HL-60 (cell line): ENCODE measurements around the gene GRPEL2.

Experiments used
- DNase-seq, 2 experiments: peaks; one replicate each; pipeline ENCODE4 v3.0.0-alpha.2; 2010 to 2020; ENCODE audit warnings: low read depth in 1 of 2, low spot score in 1 of 2
- H3K27ac ChIP-seq: fragments of 250-450 bp; sonication (Bioruptor Pico); replicated peaks from 2 replicates; pipeline ENCODE4 v1.5.1; 2020; ENCODE audit warnings: mild to moderate bottlenecking, moderate library complexity
- H3K27me3 ChIP-seq: fragments of 250-450 bp; sonication (Bioruptor Pico); 2 replicates; pipeline ENCODE4 v1.5.1; 2021; ENCODE audit warnings: mild to moderate bottlenecking, moderate library complexity; ENCODE audit not compliant: insufficient read depth, poor library complexity, severe bottlenecking
- H3K4me3 ChIP-seq: replicated peaks from 2 replicates; pipeline ENCODE4 v1.5.1; 2011; ENCODE audit warnings: mild to moderate bottlenecking, control low read depth, low read length; ENCODE audit not compliant: insufficient read depth
- CTCF ChIP-seq: IDR thresholded peaks from one replicate; pipeline ENCODE4 v1.5.1; 2011; ENCODE audit warnings: low read length, control low read depth, inconsistent platforms; ENCODE audit not compliant: insufficient read depth
- GABPA ChIP-seq: IDR thresholded peaks from 2 replicates; pipeline ENCODE4 v1.6.1; 2012; ENCODE audit warnings: low read depth
- POLR2AphosphoS5 ChIP-seq: IDR thresholded peaks from 2 replicates; pipeline ENCODE4 v1.6.1; 2012; ENCODE audit warnings: low read depth
- REST ChIP-seq: IDR thresholded peaks from 2 replicates; pipeline ENCODE4 v1.6.1; 2012; ENCODE audit warnings: low read depth; ENCODE audit not compliant: insufficient replicate concordance
- SPI1 ChIP-seq: IDR thresholded peaks from 2 replicates; pipeline ENCODE4 v1.6.1; 2012; ENCODE audit warnings: low read depth, mild to moderate bottlenecking, borderline replicate concordance

The GRPEL2 gene

GRCh38 chr5:149381986-149382338, 36.7 kb downstream of the GRPEL2 start:
- TF ChIP-seq CTCF, result peak; percentile 98
- no peak for TF ChIP-seq SPI1
- Histone ChIP-seq H3K4me3 (no peak overlapping the region), H3K27ac (no peak overlapping the region), H3K27me3 (no peaks in the 10 kb centered on the region)
- peak; percentile 47 to 69 for DNase-seq

GRCh38 chr5:149382517-149383220, 37.4 kb downstream of the GRPEL2 start:
- no peak overlapping the region for H3K27ac ChIP-seq
- H3K4me3 ChIP-seq, result no peak overlapping the region
- DNase-seq, result no peak
- H3K27me3 ChIP-seq, result no peaks in the 10 kb centered on the region
- TF ChIP-seq CTCF, result no peak
- no peak for TF ChIP-seq REST
- no peak for TF ChIP-seq SPI1
- no peak for TF ChIP-seq GABPA
- no peak for TF ChIP-seq POLR2AphosphoS5

GRCh38 chr5:149383399-149383798, 38.1 kb downstream of the GRPEL2 start:
- TF ChIP-seq GABPA (no peak), REST (no peak), SPI1 (no peak), POLR2AphosphoS5 (no peak), CTCF (no peak)
- Histone ChIP-seq H3K4me3 (no peak overlapping the region), H3K27me3 (no peaks in the 10 kb centered on the region), H3K27ac (no peak overlapping the region)
- no peak for DNase-seq

- no peaks in the 10 kb centered on the region for H3K27me3 ChIP-seq
- no peak for DNase-seq
- H3K27ac ChIP-seq, result no peak overlapping the region
Observed at GRCh38 chr5:149386166-149386565, 40.9 kb downstream of the GRPEL2 start.

More at GRCh38 chr5:149386166-149386565, 40.9 kb downstream of the GRPEL2 start:
- no peak overlapping the region for H3K4me3 ChIP-seq
- TF ChIP-seq POLR2AphosphoS5, result no peak
- no peak for TF ChIP-seq GABPA
- no peak for TF ChIP-seq SPI1
- TF ChIP-seq REST, result no peak
- TF ChIP-seq CTCF, result no peak
